ENCODE data around the gene POLR1G.

DNA sequence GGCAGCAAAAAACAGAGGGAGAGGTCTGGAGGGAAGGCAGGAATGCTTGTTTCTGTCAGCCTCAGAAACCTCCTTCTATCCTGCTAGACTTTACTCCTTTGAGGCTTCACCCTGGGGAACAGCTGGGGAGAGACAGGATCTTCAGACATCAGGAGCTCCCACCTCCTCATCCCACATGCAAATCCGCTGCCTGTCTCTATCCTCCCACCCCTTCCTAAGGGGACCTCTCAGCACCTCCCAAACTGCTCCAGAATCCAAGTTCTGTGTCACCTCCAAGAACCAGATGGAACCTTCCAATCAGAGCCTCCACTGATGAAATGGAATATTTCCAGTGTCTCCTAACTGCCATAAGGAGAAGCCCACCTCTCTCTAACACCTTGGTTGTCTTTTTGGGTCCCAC is 26.3 kb upstream of the POLR1G start:
- TF ChIP-seq, protein P1, sequence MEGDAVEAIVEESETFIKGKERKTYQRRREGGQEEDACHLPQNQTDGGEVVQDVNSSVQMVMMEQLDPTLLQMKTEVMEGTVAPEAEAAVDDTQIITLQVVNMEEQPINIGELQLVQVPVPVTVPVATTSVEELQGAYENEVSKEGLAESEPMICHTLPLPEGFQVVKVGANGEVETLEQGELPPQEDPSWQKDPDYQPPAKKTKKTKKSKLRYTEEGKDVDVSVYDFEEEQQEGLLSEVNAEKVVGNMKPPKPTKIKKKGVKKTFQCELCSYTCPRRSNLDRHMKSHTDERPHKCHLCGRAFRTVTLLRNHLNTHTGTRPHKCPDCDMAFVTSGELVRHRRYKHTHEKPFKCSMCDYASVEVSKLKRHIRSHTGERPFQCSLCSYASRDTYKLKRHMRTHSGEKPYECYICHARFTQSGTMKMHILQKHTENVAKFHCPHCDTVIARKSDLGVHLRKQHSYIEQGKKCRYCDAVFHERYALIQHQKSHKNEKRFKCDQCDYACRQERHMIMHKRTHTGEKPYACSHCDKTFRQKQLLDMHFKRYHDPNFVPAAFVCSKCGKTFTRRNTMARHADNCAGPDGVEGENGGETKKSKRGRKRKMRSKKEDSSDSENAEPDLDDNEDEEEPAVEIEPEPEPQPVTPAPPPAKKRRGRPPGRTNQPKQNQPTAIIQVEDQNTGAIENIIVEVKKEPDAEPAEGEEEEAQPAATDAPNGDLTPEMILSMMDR (IDR thresholded peaks at IDR 0.05): no peak
- TF ChIP-seq POLR2A (IDR thresholded peaks at IDR 0.05; ENCODE audit: low read depth) (no peak), POLR2AphosphoS5 (IDR thresholded peaks at IDR 0.05) (no peak)
